Loucy (cell line): ENCODE data around the gene FADD.

Experiments used
- CTCF ChIP-seq: fragments of 200-600 bp; sonication (generic); conservative IDR thresholded peaks from 2 replicates; pipeline ENCODE4 v1.5.1; 2014; ENCODE audit warnings: mild to moderate bottlenecking, antibody characterized with exemption, low read length
- EZH2phosphoT487 ChIP-seq: fragments of 200-600 bp; IDR thresholded peaks from 2 replicates; pipeline ENCODE4 v1.6.1; 2018; ENCODE audit warnings: antibody characterized with exemption, mild to moderate bottlenecking, moderate library complexity, borderline replicate concordance

DNA sequence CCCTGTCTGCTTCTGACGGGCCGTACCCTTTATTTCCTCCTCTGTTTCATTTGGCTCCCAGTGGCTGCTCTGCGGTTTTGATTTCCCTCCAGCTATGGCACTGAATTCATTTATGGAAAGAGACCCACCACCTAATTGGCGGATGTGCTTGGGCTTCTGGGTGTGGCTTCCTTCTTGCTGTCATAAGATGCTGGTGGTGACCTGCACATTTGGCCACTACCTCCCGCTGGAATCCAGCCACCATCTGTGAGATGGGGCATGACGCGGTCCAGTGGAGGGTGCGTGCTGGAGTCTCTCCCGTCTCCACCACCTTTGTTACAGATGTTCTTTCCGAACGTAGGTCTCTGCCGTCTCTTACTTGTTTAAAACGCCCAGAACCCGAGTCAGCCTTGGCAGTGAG, 47.7 kb upstream of the FADD start:
- no peak for TF ChIP-seq CTCF
- TF ChIP-seq EZH2phosphoT487 = no peak
